Common myeloid progenitor, CD34-positive (primary cell): Measurements from ENCODE around the gene GZF1.

Source experiments
- CTCF ChIA-PET: fragments of 350-600 bp; sonication (Branson Sonifier 250); formaldehyde crosslinking; loops from one replicate; lab custom pipeline; 2021; ENCODE audit warnings: antibody characterized with exemption; lab: Charles Lee
- POLR2A ChIA-PET: fragments of 350-600 bp; sonication (Branson Sonifier 250); formaldehyde crosslinking; loops from one replicate; lab custom pipeline; 2021; ENCODE audit warnings: antibody characterized with exemption; lab: Charles Lee
- DNase-seq, 3 donors: peaks; one replicate each; pipeline versions ENCODE4 v3.0.0 to v3.0.0-alpha.2; 2013
- H3K27ac ChIP-seq, 2 experiments: 1 replicate in 1 of 2; 2 replicates in 1 of 2; pipeline ENCODE4 v1.7.0; 2013; ENCODE audit warnings: inconsistent platforms in 2 of 2, low read length in 2 of 2, mild to moderate bottlenecking in 2 of 2, low read depth in 1 of 2, moderate library complexity in 1 of 2; ENCODE audit not compliant: severe bottlenecking in 2 of 2, insufficient read depth in 1 of 2, poor library complexity in 1 of 2
- H3K27me3 ChIP-seq, 5 experiments: replicated peaks in 2 of 5; 1 replicate in 3 of 5; 2 replicates in 2 of 5; pipeline versions ENCODE4 v1.6.1 to v1.7.0; 2013; ENCODE audit warnings: low read length in 4 of 5, mild to moderate bottlenecking in 2 of 5, moderate library complexity in 2 of 5, inconsistent platforms in 1 of 5; ENCODE audit not compliant: insufficient read depth in 5 of 5, control insufficient read depth in 4 of 5
- H3K36me3 ChIP-seq, 4 experiments: 1 replicate in 2 of 4; 2 replicates in 2 of 4; pipeline versions ENCODE4 v1.6.1 to v1.7.0; 2013; ENCODE audit warnings: low read length in 3 of 4, control low read depth in 1 of 4, mild to moderate bottlenecking in 1 of 4; ENCODE audit not compliant: control insufficient read depth in 4 of 4, insufficient read depth in 4 of 4
- H3K4me1 ChIP-seq, 4 experiments: 1 replicate in 3 of 4; 2 replicates in 1 of 4; pipeline versions ENCODE4 v1.6.1 to v1.7.1; 2013; ENCODE audit warnings: low read length in 3 of 4, mild to moderate bottlenecking in 3 of 4, control low read depth in 1 of 4, inconsistent platforms in 1 of 4, moderate library complexity in 1 of 4; ENCODE audit not compliant: control insufficient read depth in 4 of 4, insufficient read depth in 4 of 4; ENCODE audit errors: control extremely low read depth in 1 of 4
- H3K4me3 ChIP-seq, 7 experiments: 1 replicate in 4 of 7; 2 replicates in 3 of 7; pipeline versions ENCODE4 v1.5.1 to v1.7.0; 2013; ENCODE audit warnings: mild to moderate bottlenecking in 7 of 7, low read length in 6 of 7, moderate library complexity in 6 of 7, inconsistent platforms in 2 of 7, low read depth in 2 of 7, control low read depth in 1 of 7; ENCODE audit not compliant: insufficient read depth in 4 of 7, control insufficient read depth in 1 of 7; ENCODE audit errors: extremely low read depth in 1 of 7
- H3K9me3 ChIP-seq, 5 experiments: 1 replicate in 4 of 5; 2 replicates in 1 of 5; pipeline versions ENCODE4 v1.6.1 to v1.7.1; 2013; ENCODE audit warnings: low read length in 4 of 5, mild to moderate bottlenecking in 2 of 5, inconsistent platforms in 1 of 5, low read depth in 1 of 5, moderate library complexity in 1 of 5; ENCODE audit not compliant: control insufficient read depth in 4 of 5, insufficient read depth in 2 of 5; ENCODE audit errors: control extremely low read depth in 1 of 5
- WGBS: methylation state at CpG from one replicate; pipeline ENCODE4 v1.1.5; 2013; ENCODE audit not compliant: insufficient coverage; 5-methylcytosine and 5-hydroxymethylcytosine counted together

The GZF1 gene

GRCh38 chr20:23366384-23366783, 4.4 kb downstream of the GZF1 start:
- Histone ChIP-seq H3K36me3 (peaks cover 12 to 58% (median 34%) of the 10 kb centered on the region in 4 experiments), H3K27ac (peak overlapping the region; percentile 8 to 71), H3K27me3 (no peaks in the 10 kb centered on the region), H3K9me3 (no peaks in the 10 kb centered on the region), H3K4me3 (no peak overlapping the region), H3K4me1 (peaks cover 11 to 31% (median 27%) of the 10 kb centered on the region in 4 experiments)
- CTCF ChIA-PET, result interaction anchor here (1.1 to 1.5 kb wide), 2 partner anchors 8 to 53 kb away, joined by 4 read pairs; no protein-coding TSS in a partner anchor
- POLR2A ChIA-PET, result interaction anchor here (0.9 to 1.1 kb wide), 2 partner anchors 16 to 54 kb away, joined by 3 read pairs; partner anchors contain the start of gene NXT1
- 0% methylated on average over 1 of the region's 1 CpG for WGBS
- peak; percentile 70 to 86 (median 77) for DNase-seq

GRCh38 chr20:23367770-23368169, 5.8 kb downstream of the GZF1 start:
- DNase-seq, result no peak
- H3K27me3 ChIP-seq, result no peaks in the 10 kb centered on the region
- peaks cover 11 to 28% (median 23%) of the 10 kb centered on the region in 4 experiments for H3K4me1 ChIP-seq
- no peaks in the 10 kb centered on the region for H3K9me3 ChIP-seq
- H3K4me3 ChIP-seq, result no peak overlapping the region
- no peak overlapping the region for H3K27ac ChIP-seq
- ChIA-PET CTCF (no interaction called here), POLR2A (no interaction called here)
- peaks cover 15 to 70% (median 43%) of the 10 kb centered on the region in 4 experiments for H3K36me3 ChIP-seq

DNA sequence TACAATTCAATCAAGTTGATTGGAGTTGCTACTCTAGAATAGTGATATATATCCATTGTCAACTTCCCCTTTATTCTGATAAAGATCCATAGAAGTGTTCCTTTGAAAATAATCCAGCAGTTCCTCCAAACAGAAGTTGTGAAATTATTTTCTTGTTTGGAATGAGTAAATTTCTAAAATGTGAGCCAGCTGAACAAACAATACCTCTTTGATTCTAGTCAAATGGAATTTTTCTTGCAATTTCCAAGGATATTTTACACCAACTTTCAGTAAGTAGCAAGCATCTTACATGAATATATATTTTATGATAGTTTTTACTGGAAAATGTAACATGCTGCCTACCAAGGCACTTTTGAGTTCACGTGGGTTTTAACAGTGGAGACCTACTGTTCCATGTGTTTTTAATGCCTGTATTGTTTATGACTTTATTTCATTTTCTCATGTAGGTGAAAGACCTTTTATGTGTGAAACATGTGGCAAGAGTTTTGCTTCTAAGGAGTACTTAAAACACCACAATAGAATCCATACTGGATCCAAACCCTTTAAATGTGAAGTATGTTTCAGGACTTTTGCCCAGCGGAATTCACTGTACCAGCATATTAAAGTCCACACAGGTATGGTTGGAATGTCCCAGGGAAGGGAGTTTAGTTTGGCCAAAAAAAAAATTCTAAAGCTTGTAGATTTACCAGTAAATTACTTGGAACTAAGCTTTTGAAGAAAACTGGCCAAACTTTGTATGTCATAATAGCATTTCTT, 6.5 kb downstream of the GZF1 start:
- H3K9me3 ChIP-seq, result no peaks in the 10 kb centered on the region
- ChIA-PET CTCF (interaction anchor here (2.9 kb wide), 1 partner anchor 23 kb away, joined by 12 read pairs; no protein-coding TSS in a partner anchor), POLR2A (interaction anchor here (0.5 kb wide), 1 partner anchor 51 kb away, joined by 3 read pairs; no protein-coding TSS in a partner anchor)
- 80% methylated on average over 1 of the region's 2 CpGs for WGBS
- H3K27ac ChIP-seq, result no peak overlapping the region
- no peaks in the 10 kb centered on the region for H3K27me3 ChIP-seq
- no peak overlapping the region for H3K4me3 ChIP-seq
- no peak for DNase-seq
- peaks cover 17 to 77% (median 50%) of the 10 kb centered on the region in 4 experiments for H3K36me3 ChIP-seq
- H3K4me1 ChIP-seq, result peaks cover 7 to 21% (median 16%) of the 10 kb centered on the region in 4 experiments

DNA sequence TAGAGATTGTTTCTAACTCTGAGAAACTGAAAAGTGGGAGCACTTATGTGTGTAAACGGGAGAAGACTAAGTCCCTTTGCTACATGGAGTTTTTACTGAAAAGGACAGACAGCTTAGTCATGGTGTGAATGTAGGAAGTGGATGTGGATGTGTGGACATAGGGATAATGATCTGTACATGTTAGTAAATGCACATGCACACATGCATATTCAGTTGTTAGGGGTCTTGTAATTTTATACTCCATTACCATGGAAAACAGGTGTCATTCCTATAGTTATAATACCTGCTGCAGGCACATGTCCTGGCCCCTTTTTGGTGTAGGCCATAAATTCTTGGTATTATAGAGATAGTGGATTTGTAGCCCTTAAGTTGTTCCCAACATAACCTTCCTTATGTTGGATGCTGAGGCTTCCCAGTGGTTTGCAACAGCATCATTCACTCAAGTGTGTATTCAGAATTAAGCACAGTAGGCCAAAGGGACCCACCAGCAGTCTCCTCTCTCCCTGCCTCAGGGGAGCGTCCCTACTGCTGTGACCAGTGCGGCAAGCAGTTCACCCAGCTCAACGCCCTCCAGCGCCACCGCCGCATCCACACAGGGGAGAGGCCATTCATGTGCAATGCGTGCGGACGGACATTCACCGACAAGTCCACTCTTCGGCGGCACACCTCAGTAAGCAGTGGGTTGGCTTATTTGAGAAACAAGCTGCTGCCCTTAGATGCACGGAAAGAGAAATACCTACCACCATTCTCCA, 7.3 kb downstream of the GZF1 start:
- CTCF ChIA-PET, result interaction anchor here (2.9 kb wide), 1 partner anchor 22 kb away, joined by 12 read pairs; no protein-coding TSS in a partner anchor
- Histone ChIP-seq H3K9me3 (no peaks in the 10 kb centered on the region), H3K27ac (no peak overlapping the region), H3K4me1 (peaks cover 5 to 16% (median 12%) of the 10 kb centered on the region in 4 experiments), H3K4me3 (no peak overlapping the region), H3K27me3 (no peaks in the 10 kb centered on the region), H3K36me3 (peaks cover 19 to 84% (median 55%) of the 10 kb centered on the region in 4 experiments)
- POLR2A ChIA-PET, result interaction anchor here (0.5 kb wide), 1 partner anchor 51 kb away, joined by 3 read pairs; no protein-coding TSS in a partner anchor
- 94% methylated on average over 14 of the region's 14 CpGs for WGBS
- DNase-seq, result no peak

DNA sequence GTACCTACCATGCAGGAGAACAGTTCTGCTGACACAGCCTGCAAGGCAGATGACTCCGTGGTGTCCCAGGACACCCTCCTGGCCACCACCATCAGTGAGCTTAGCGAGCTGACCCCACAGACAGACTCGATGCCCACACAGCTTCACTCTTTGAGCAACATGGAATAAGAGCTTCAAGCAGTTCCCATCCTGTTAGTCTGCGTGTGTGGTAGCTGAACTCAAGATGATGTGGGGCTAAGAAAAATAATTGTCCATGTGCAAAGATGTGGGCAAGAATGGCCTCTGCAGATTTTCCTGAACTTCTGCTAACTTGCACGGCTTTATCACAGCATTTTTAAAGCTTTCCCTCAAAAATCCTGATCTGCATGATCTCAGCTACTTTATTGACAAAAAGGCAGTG, 8.3 kb downstream of the GZF1 start:
- Histone ChIP-seq H3K4me3 (no peak overlapping the region), H3K36me3 (peaks cover 20 to 84% (median 58%) of the 10 kb centered on the region in 4 experiments), H3K27ac (no peak overlapping the region), H3K4me1 (peaks cover 5 to 16% (median 12%) of the 10 kb centered on the region in 4 experiments), H3K27me3 (no peaks in the 10 kb centered on the region), H3K9me3 (peaks cover 0 to 2% (median 0%) of the 10 kb centered on the region in 5 experiments)
- POLR2A ChIA-PET, result interaction anchor here (0.5 kb wide), 1 partner anchor 15 kb away, joined by 4 read pairs; no protein-coding TSS in a partner anchor
- CTCF ChIA-PET, result interaction anchor here (1.1 to 2.9 kb wide), 5 partner anchors 10 to 26 kb away, joined by 3 to 12 read pairs (median 4); no protein-coding TSS in a partner anchor
- no peak for DNase-seq
- WGBS, result 94% methylated on average over 5 of the region's 5 CpGs

DNA sequence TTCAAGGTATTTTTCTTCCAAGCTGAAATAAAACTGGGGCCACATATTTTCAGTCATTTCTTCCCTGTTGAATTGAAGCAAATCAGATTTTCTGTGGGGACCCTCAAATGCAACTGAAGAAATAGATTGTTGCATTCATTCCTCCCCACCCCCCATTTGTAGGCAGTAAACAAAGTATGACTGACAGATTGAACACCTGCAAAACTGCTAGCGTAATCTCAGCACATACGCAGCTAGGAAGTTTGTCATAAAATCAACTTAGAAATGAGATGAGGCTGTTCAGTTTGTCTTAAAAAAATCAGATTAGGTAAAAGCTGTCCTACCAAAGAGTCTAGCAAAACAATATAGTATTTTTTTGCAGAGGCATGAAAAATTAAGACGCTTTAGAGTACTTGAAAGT, 8.9 kb downstream of the GZF1 start:
- Histone ChIP-seq H3K4me1 (peaks cover 4 to 12% (median 8%) of the 10 kb centered on the region in 4 experiments), H3K27ac (no peak overlapping the region), H3K36me3 (peaks cover 21 to 84% (median 59%) of the 10 kb centered on the region in 4 experiments), H3K9me3 (peaks cover 0 to 8% (median 0%) of the 10 kb centered on the region in 5 experiments), H3K27me3 (no peaks in the 10 kb centered on the region), H3K4me3 (no peak overlapping the region)
- ChIA-PET CTCF (interaction anchor here (1.1 to 2.9 kb wide), 5 partner anchors 10 to 27 kb away, joined by 3 to 12 read pairs (median 4); no protein-coding TSS in a partner anchor), POLR2A (no interaction called here)
- WGBS, result 100% methylated on average over 2 of the region's 3 CpGs
- no peak for DNase-seq
